HCT116 (cell line): Measurements from ENCODE around the gene TSPAN2. TPM values are rescaled to one million over a fixed set of nuclear protein-coding genes. Genes with fewer than 3 reads are reported as not detected.

Experiments
- ATAC-seq: fragments of 200-7000 bp; cut with Tn5 transposase; 2 replicates; pipeline ENCODE4 v1.9.1; 2020; ENCODE audit warnings: mild to moderate bottlenecking, moderate library complexity
- BruUV-seq: library from RNA; stranded (reverse); fragments of 400-500 nt; replicated peaks from 2 replicates; lab custom pipeline; 2021; lab: Mats Ljungman, UMichigan
- CTCF ChIA-PET: fragments of 300-600 bp; sonication (Branson Sonifier 250); formaldehyde crosslinking; loops from one replicate; lab custom pipeline; 2021; ENCODE audit warnings: antibody characterized with exemption; lab: Charles Lee
- POLR2A ChIA-PET: fragments of 300-600, 350-600 bp; sonication (Branson Sonifier 250); formaldehyde crosslinking; loops from one replicate; lab custom pipeline; 2021; ENCODE audit warnings: antibody characterized with exemption; lab: Charles Lee
- RAD21 ChIA-PET, 2 experiments: fragments of 300-600 bp; sonication (Branson Sonifier 250); formaldehyde crosslinking; loops; one replicate each; lab custom pipeline; 2023; ENCODE audit warnings: low total read pairs in 2 of 2; ENCODE audit not compliant: uncharacterized antibody in 2 of 2, unreplicated experiment in 2 of 2, low non-redundant PET in 1 of 2; lab: Charles Lee
- DNase-seq: peaks from one replicate; pipeline ENCODE4 v3.0.0-alpha.2; 2010; ENCODE audit warnings: low read depth, low spot score
- H2AFZ ChIP-seq: fragments of 200-600 bp; shearing (Covaris generic), sonication (generic); 2 replicates; pipeline ENCODE4 v1.6.1; 2017; ENCODE audit warnings: low read depth, mixed run types, mixed read lengths, antibody characterized with exemption, low read length; ENCODE audit not compliant: poor library complexity, severe bottlenecking
- H3K27ac ChIP-seq: 2 replicates; pipeline ENCODE4 v1.5.1; 2012; ENCODE audit warnings: low read depth, low read length
- H3K27me3 ChIP-seq: fragments of 200-600 bp; sonication (generic); 2 replicates; pipeline ENCODE4 v1.6.1; 2016; ENCODE audit warnings: mixed run types, low read length, mixed read lengths; ENCODE audit not compliant: insufficient read depth
- H3K36me3 ChIP-seq, 2 experiments: fragments of 200-500 bp in 1 of 2; fragments of 200-600 bp in 1 of 2; sonication (Bioruptor generic) in 1 of 2; sonication (generic) in 1 of 2; 2 replicates each; pipeline versions ENCODE4 v1.5.1 to v1.6.1; 2014 to 2016; ENCODE audit warnings: low read length in 2 of 2, inconsistent platforms in 1 of 2, mixed read lengths in 1 of 2, mixed run types in 1 of 2; ENCODE audit not compliant: insufficient read depth in 2 of 2, control insufficient read depth in 1 of 2
- H3K4me1 ChIP-seq, 2 experiments: fragments of 200-600 bp in 1 of 2; sonication (generic) in 1 of 2; 2 replicates each; pipeline versions ENCODE4 v1.5.1 to v1.6.1; 2012 to 2017; ENCODE audit warnings: low read length in 2 of 2, inconsistent platforms in 1 of 2, mild to moderate bottlenecking in 1 of 2, mixed read lengths in 1 of 2, mixed run types in 1 of 2, moderate library complexity in 1 of 2; ENCODE audit not compliant: insufficient read depth in 2 of 2, control insufficient read depth in 1 of 2
- H3K4me2 ChIP-seq: fragments of 200-600 bp; sonication (generic); 2 replicates; pipeline ENCODE4 v1.6.1; 2017; ENCODE audit warnings: mixed run types, low read length, mixed read lengths
- H3K4me3 ChIP-seq, 2 experiments: fragments of 200-600 bp in 1 of 2; sonication (generic) in 1 of 2; replicated peaks in 1 of 2; 2 replicates each; pipeline ENCODE4 v1.5.1; 2011 to 2016; ENCODE audit warnings: low read length in 2 of 2, control low read depth in 1 of 2, low read depth in 1 of 2, mild to moderate bottlenecking in 1 of 2, mixed read lengths in 1 of 2, mixed run types in 1 of 2
- H3K79me2 ChIP-seq: fragments of 200-600 bp; sonication (generic); 2 replicates; pipeline ENCODE4 v1.6.1; 2017; ENCODE audit warnings: mild to moderate bottlenecking, mixed run types, low read length, moderate library complexity, mixed read lengths; ENCODE audit not compliant: insufficient read depth
- H3K9ac ChIP-seq: fragments of 200-600 bp; sonication (generic); 2 replicates; pipeline ENCODE4 v1.6.1; 2016; ENCODE audit warnings: low read length, mixed read lengths
- H3K9me2 ChIP-seq: fragments of 200-600 bp; sonication (generic), shearing (Covaris generic); 2 replicates; pipeline ENCODE4 v1.6.1; 2017; ENCODE audit warnings: mixed run types, mild to moderate bottlenecking, moderate library complexity; ENCODE audit not compliant: insufficient read depth
- H3K9me3 ChIP-seq, 2 experiments: fragments of 200-500 bp in 1 of 2; fragments of 200-600 bp in 1 of 2; sonication (Bioruptor generic) in 1 of 2; sonication (generic) in 1 of 2; 2 replicates each; pipeline ENCODE4 v1.6.1; 2014 to 2017; ENCODE audit warnings: low read length in 2 of 2, mixed read lengths in 2 of 2, inconsistent platforms in 1 of 2, low read depth in 1 of 2, mild to moderate bottlenecking in 1 of 2, mixed run types in 1 of 2, moderate library complexity in 1 of 2; ENCODE audit not compliant: control insufficient read depth in 1 of 2, insufficient read depth in 1 of 2
- H4K20me1 ChIP-seq: fragments of 200-600 bp; sonication (generic), shearing (Covaris generic); 2 replicates; pipeline ENCODE4 v1.6.1; 2017; ENCODE audit warnings: mixed run types, mild to moderate bottlenecking, moderate library complexity; ENCODE audit not compliant: insufficient read depth
- ATF3 ChIP-seq: IDR thresholded peaks from 2 replicates; pipeline ENCODE4 v1.6.1; 2012
- EGR1 ChIP-seq: IDR thresholded peaks from 2 replicates; pipeline ENCODE4 v1.6.1; 2012; ENCODE audit warnings: low read depth
- ELF1 ChIP-seq: IDR thresholded peaks from 2 replicates; pipeline ENCODE4 v1.6.1; 2012; ENCODE audit warnings: low read depth, borderline replicate concordance
- EZH2phosphoT487 ChIP-seq: fragments of 200-600 bp; IDR thresholded peaks from 2 replicates; pipeline ENCODE4 v1.6.1; 2018; ENCODE audit warnings: antibody characterized with exemption, borderline replicate concordance
- POLR2AphosphoS5 ChIP-seq: IDR thresholded peaks from 2 replicates; pipeline ENCODE4 v1.6.1; 2011; ENCODE audit warnings: mild to moderate bottlenecking, low read depth, low read length, moderate library complexity
- RAD21 ChIP-seq: IDR thresholded peaks from 2 replicates; pipeline ENCODE4 v1.6.1; 2012; ENCODE audit warnings: low read depth, mild to moderate bottlenecking
- SIN3A ChIP-seq: IDR thresholded peaks from 2 replicates; pipeline ENCODE4 v1.6.1; 2012; ENCODE audit warnings: low read depth
- TCF7L2 ChIP-seq: IDR thresholded peaks from 2 replicates; pipeline ENCODE4 v1.7.0; 2011; ENCODE audit warnings: borderline replicate concordance, inconsistent platforms; ENCODE audit not compliant: insufficient read depth, insufficient read length; ENCODE audit errors: extremely low read depth
- ZFX ChIP-seq: fragments of 450-650 bp; IDR thresholded peaks from 2 replicates; pipeline ENCODE4 v1.6.1; 2017
- ZNF274 ChIP-seq: fragments of 200-500 bp; sonication (Bioruptor generic); IDR thresholded peaks from 2 replicates; pipeline ENCODE4 v1.6.1; 2014; ENCODE audit warnings: mild to moderate bottlenecking, low read depth, low read length, inconsistent platforms
- intact Hi-C: fragments of 100-400 bp; cut with micrococcal nuclease; formaldehyde crosslinking; loops from 2 replicates; pipeline ENCODE4 v1.10.0; 2022
- total RNA-seq: library from RNA; stranded (reverse); gene quantifications from one replicate; pipeline ENCODE4 v1.2.1, GENCODE V29; 2021; ENCODE audit not compliant: unreplicated experiment
- TF ChIP-seq, protein P1 (sequence below): IDR thresholded peaks from 2 replicates; pipeline ENCODE4 v1.6.1; 2011; ENCODE audit warnings: mild to moderate bottlenecking, low read length, moderate library complexity; ENCODE audit not compliant: insufficient replicate concordance; ENCODE audit errors: extremely low read depth

TSPAN2 gene
- total RNA-seq, 1 experiment from 2014 or later: 0.98 TPM

GRCh38 chr1:115090186-115090490, 835 bp upstream of the TSPAN2 start:
- Histone ChIP-seq H3K9ac (no peak overlapping the region), H4K20me1 (no peaks in the 10 kb centered on the region), H3K27ac (no peak overlapping the region), H3K79me2 (no peaks in the 10 kb centered on the region), H3K27me3 (no peaks in the 10 kb centered on the region), H3K9me3 (no peaks in the 10 kb centered on the region), H3K36me3 (no peaks in the 10 kb centered on the region), H3K9me2 (no peaks in the 10 kb centered on the region), H3K4me3 (no peak overlapping the region), H3K4me1 (0 out of 4 replicates have a peak, but pooled peaks cover 0 to 4% of the 10 kb centered on the region in 2 experiments), H2AFZ (no peak overlapping the region), H3K4me2 (0 out of 2 replicates have a peak overlapping the region, but pooled peaks have one; percentile 53)
- TF ChIP-seq EGR1 (no peak), ATF3 (no peak), ZNF274 (no peak), SIN3A (no peak)
- DNase-seq (no peak), ATAC-seq (no peak)
- CTCF ChIA-PET: no interaction called here
- RAD21 ChIA-PET: no interaction called here
- no TSS peak for BruUV-seq
- intact Hi-C loops: no loop called here
- POLR2A ChIA-PET: no interaction called here

- H3K27me3 ChIP-seq: no peaks in the 10 kb centered on the region
- H4K20me1 ChIP-seq: no peaks in the 10 kb centered on the region
- peak overlapping the region; percentile 53 for H3K4me2 ChIP-seq
- TF ChIP-seq, protein P1, sequence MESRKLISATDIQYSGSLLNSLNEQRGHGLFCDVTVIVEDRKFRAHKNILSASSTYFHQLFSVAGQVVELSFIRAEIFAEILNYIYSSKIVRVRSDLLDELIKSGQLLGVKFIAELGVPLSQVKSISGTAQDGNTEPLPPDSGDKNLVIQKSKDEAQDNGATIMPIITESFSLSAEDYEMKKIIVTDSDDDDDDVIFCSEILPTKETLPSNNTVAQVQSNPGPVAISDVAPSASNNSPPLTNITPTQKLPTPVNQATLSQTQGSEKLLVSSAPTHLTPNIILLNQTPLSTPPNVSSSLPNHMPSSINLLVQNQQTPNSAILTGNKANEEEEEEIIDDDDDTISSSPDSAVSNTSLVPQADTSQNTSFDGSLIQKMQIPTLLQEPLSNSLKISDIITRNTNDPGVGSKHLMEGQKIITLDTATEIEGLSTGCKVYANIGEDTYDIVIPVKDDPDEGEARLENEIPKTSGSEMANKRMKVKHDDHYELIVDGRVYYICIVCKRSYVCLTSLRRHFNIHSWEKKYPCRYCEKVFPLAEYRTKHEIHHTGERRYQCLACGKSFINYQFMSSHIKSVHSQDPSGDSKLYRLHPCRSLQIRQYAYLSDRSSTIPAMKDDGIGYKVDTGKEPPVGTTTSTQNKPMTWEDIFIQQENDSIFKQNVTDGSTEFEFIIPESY: no peak
- TF ChIP-seq TCF7L2 (no peak), POLR2AphosphoS5 (no peak), ZNF274 (no peak), EZH2phosphoT487 (no peak), ELF1 (no peak), RAD21 (no peak), ZFX (no peak)
- no peak overlapping the region for H3K27ac ChIP-seq
- no peaks in the 10 kb centered on the region for H3K9me3 ChIP-seq
- 0 out of 4 replicates have a peak, but pooled peaks cover 0 to 4% of the 10 kb centered on the region in 2 experiments for H3K4me1 ChIP-seq
- peak overlapping the region; percentile 17 to 43 for H3K4me3 ChIP-seq
- H3K9ac ChIP-seq: peak overlapping the region; percentile 17; the same call in 1 of the 2 replicates
- RAD21 ChIA-PET: no interaction called here
- no peak for DNase-seq
- no peaks in the 10 kb centered on the region for H3K9me2 ChIP-seq
- peak; percentile 15; the same call in 1 of the 2 replicates for ATAC-seq
- no TSS peak for BruUV-seq
- intact Hi-C loops: no loop called here
- no peak overlapping the region for H2AFZ ChIP-seq
- POLR2A ChIA-PET: no interaction called here
- CTCF ChIA-PET: no interaction called here
- H3K36me3 ChIP-seq: no peaks in the 10 kb centered on the region
- H3K79me2 ChIP-seq: no peaks in the 10 kb centered on the region
Measured at GRCh38 chr1:115088871-115089419, 358 bp downstream of the TSPAN2 start.
